GM18508 (cell line): ENCODE measurements around the gene ERAL1.
"Not testable (repeated sequence)": the region's sequence is repeated elsewhere in the genome, so short reads cannot be mapped to it uniquely, and the experiment has no call there.

Experiments used
- ATAC-seq: cut with Tn5 transposase; IDR thresholded peaks from one replicate; pipeline ENCODE4 v1.9.1; 2021; ENCODE audit warnings: moderate number of reproducible peaks; ENCODE audit not compliant: insufficient read depth, unreplicated experiment

The ERAL1 gene

DNA sequence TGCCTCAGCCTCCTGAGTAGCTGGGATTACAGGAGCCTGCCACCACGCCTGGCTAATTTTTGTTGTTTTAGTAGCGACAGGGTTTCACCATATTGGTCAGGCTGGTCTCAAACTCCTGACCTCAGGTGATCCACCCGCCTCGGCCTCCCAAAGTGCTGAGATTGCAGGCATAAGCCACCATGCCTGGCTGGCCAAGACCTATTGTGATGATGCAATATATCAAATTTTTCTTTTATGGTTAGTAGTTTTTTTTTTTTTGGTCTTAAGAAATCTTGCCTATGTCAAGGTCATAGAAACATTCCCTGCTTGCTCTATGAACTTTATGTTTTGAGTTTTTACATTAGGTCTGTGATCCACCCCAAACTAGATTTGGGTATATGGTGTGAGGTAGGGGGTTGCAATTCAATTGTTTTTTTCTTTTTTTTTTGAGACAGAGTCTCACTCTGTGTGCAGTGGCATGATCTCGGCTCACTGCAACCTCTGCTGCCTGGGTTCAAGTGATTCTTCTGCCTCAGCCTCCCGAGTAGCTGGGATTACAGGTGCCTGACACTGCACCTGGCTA is 22.4 kb downstream of the ERAL1 start:
- ATAC-seq = not testable (repeated sequence)

DNA sequence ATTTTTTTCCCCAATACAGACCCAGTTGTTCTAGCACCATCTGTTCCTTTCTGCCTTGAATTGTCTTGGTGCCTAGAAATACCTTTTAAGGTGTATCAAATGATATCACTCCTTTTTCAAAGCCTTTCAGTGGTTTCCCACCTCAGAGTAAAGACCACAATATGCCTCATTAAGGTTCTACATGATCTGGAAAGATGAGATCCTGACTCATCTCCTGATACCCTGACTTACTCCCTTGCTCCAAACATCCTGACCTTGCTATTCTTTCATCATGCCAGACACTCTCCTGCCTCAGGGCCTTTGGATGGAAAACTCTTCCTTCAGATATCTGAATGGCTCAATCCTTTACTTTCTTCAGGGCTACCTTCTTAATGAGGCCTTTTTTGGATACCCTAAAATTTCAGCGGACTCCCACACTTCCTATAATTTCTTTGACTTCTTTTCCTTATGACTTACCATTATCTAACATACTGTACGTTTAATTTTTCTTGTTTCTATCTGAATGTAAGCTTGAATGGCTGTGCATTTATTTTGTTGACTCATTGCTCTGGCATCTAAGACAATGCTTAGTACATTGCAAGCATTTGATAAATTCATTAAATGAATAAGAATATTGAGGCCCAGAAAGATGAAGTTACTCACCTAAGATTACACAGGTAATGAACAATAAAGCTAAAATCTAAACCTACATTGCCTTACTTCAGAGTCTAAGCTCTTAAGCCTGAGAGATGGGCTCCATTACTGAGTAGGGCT is 23.5 kb downstream of the ERAL1 start:
- ATAC-seq = no peak

DNA sequence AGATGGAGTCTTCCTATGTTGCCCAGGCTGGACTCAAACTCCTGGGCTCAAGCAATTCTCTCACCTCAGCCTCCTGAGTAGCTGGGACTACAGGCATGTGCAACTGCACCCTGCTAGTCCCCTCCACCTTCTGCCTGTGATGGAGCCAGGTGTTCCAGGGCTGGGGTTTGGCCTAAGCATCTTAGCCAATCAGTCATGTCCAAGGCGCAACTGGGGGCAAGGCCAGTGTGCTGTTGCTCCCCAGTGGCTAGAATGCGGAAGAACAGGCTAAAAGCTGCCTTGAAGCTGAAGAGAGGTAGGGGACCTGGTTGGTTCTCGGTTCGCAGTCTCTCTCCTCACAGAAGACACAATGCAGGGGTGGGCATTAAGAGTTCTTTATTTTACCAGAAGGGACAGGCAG is 24.2 kb downstream of the ERAL1 start:
- ATAC-seq = no peak

DNA sequence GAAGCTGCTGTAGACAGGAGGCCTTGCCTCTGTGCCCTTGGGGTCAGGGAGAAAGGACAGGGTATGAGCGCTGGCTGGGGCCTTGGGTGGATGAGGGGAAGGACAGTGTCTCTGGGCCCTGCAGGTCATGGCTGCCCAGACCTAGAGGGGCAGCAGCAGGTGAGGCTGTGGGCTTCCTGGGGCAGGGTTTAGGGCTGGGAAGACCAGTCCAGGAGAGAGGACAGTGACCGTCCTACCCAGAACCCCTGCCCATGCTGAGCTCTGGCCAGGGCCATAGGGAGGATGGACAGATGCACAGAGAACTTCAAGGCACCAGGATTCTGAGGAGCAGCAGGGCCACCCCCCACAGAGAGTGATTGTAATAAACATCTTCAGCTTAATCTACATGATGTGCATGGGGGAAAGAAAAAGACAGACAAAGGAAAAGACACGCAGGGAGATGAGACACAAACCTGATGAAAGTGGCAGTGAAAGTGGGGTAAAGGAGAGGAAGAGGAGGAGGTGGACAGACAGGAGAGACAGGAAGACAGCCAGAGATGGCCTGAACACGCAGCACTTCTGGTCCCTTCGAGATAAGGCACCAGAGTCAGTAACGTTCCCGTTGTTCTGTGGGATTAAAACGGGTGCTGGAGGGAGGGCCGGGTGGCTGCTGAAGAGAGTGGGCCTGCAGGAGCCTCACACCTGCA is 25.2 kb downstream of the ERAL1 start:
- no peak for ATAC-seq

DNA sequence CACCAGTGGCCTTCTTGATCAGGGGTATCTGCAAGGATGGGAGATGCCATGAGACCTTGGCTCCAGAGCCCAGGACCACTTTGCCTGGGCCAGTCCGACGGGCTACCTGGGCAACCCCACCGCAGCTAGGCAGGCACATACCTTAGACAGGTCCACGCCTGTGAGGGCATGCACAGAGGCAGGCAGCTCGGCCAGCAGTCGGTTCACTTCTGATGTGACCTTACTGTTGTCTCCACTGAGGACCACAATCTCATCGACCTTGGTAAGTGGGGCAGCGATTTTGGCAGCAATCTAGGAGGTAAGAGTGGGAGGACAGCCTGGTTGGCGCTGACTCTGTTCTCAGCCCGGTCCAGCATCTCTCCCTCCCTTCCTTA is 25.7 kb downstream of the ERAL1 start:
- ATAC-seq = no peak

DNA sequence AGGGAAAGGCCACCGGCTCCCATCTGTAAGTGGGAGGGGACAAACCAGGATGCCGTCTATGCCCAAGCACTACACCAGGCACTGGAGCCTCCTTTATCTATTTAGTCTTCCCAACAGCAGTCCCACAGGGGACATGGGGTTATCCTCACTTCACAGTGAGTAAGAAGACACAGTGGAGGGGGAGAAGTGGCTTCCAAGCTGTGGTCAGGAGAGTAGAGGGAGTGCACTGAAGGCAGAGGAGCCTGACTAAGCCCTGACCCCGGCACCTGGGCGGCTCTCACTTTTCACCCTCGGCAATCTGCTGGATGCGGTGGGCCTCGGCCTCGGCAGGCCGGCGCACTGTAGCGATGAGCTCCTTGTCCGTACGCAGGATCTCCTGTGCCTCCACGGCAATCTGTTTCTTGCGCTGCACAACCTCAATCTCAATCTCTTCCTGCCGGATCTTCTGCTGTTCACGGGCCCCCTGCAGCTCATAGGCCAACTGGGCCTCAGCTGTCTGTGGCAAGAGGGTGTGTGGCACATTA is 26.8 kb downstream of the ERAL1 start:
- ATAC-seq = no peak

DNA sequence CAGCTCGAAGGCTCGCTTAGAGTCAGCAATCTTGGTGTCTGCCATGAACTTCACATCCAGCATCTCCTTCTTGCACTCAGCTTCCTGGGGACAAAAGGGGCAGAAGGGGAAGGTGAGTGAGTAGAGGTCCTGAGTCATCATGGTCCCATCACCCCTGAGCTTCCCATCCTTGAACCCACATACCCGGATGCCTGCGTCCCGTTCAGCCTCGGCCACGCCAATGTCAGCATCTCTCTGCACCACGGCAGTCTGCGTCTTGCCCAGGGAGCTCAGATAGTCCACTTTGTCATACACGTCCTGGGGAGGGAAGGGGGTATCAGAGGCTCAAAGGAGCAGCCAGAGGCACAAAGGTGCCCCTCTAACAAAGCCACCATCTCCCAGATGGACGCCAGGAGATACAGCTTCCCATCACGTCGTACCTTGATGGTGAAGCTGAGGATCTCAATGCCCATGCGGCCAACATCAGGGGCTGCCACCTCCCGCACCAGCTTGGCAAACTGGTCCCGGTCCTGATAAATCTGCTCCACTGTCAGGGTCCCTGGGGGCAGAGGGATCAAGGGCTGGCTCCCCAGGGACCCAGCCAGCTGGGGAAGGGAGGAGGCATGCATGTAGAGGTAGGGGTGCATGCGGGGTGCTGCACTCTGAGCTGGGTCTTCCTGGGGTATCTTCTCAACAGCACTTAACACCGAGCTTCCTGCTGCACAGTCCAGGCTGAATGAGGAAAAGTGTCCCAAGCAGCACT is 27.5 kb downstream of the ERAL1 start:
- no peak for ATAC-seq

DNA sequence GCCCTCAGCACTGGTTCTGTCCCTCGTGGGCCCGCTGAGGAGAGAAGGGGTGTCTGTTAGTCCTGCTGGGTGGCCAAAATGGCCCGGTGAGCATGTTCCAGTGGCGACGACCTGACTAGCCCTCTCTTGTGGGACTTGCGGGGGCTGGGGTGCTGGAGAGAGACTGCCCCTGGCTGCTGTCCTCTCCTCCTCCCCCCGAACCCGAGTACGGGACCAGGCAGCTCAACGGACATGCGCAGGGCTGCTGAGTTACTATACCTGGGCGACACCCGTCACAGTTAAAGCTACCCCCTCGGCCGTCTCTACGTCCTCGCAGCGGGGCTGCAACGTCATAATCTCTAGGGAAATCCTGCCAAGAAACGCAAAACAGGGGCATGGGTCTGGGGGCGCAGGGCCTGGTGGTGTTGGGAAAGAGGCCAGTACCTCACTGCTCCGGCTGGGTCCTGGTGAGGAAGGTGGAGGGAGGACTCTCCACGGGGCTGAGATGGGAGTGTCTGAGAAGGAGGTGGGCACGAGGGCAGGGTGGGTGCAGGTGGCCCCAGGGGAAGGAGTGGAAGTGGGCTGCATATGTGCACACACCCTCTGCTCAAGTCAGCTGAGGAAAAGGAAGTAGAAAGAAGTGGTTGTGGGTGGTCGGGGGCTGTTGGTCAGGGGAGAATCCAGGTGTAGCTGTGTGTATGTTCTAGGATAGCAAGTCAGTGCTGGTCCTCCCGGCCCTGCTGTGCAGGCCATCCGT is 29.3 kb downstream of the ERAL1 start:
- no peak for ATAC-seq

DNA sequence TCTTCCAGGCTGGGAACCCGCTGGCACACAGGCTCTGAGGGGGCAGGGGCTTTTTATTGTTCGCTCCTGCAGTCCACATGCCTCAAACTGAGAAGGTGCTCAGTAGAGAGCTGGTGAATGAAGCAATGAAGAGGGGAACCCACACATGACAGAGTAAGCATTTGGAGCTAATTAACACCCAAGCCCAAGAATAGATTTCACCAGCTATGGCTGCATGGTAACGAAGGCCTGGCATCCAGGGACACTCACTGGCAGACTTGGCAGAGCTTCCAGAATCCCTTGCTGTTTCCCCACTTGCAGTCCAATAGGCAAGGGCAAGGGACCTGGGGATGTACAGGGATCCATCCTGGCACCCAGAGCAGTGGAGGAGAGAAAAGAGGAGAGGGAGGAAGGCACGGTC is 30.5 kb downstream of the ERAL1 start:
- no peak for ATAC-seq

DNA sequence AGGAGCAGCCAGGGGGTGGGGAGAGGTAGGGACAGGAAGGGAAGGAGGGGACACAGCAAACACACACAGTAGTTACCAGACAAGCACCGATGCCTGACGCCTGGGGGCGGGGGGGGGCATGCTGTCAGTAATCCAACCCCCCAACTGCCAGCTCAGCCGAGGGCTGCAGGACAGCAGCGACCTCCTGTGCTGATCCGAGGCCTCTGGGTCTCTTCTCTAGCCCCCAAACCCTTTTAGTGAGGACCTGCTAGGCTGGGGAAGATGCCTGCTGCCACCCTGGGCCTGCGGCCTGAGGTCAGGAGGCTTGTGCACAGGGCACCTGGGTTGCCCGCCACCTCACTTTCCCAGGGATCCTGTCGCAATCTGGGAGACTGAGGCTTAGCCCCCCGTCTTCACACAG is 31.1 kb downstream of the ERAL1 start:
- ATAC-seq = no peak

DNA sequence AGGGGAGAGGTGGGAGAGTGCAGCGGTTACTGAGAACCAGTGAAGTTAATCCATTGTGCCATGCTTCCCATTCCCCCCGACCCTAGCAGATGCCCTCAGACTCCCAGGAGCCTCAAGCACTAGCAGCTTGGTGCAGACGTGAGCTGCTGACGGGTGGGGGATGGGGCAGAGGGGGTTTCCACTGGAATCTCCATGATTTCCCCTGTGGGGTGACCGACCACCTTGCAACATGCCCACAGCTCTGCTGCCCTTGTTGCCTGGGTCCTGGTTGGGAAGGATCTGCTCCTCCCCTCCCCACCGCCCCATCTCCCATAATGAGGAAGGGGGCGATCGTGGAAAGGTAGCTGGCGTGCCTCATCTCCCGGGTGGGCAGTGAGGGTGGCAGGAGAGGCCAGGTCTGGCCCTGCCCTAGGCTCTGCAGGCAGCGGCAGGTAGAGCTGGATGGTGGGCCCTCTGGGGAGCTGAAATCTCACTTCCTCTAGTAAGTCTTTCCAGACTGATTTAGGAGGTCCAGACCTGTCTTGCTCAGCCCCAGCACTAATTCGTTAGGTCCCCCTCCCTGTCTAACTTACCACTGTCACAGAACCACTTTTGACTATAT is 33.2 kb downstream of the ERAL1 start:
- ATAC-seq = no peak

DNA sequence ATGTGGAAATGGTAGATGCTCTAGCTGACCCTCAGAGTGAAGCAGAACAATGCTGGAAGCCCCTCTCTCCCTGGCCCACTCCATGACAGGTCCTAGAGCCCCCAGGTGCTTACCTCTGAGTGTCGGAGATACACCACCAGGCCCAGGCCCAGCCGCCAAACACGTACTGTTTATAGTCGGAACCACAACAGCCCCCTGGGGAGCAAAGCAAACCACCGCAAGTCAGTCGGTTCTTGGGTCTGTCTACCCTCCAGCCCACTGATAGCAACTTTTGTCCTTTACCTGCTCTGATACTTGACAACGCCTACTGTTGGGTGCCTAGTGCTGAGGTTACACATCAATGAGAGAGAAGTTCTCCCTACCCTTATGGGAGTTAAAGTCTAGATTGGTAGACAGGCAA is 34.0 kb downstream of the ERAL1 start:
- no peak for ATAC-seq

DNA sequence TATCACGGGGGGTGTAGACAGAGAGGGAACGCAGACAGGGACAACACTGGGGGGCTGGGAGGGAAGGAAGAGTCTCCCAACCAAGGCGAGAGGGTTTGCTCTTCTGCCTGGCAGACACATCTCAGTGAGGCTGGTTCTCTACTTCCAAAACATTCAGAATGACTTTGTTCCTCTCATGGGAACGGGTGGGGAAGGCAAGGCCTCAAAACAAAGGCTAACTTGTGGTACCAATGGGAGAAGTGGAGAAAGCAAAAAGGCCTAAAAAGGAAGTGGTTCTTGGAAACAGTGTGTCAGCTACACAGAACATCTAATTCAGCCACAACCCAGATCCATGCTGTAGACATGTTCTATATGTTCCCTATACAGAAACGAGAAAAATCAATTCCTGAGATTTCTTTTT is 35.2 kb downstream of the ERAL1 start:
- ATAC-seq = no peak

DNA sequence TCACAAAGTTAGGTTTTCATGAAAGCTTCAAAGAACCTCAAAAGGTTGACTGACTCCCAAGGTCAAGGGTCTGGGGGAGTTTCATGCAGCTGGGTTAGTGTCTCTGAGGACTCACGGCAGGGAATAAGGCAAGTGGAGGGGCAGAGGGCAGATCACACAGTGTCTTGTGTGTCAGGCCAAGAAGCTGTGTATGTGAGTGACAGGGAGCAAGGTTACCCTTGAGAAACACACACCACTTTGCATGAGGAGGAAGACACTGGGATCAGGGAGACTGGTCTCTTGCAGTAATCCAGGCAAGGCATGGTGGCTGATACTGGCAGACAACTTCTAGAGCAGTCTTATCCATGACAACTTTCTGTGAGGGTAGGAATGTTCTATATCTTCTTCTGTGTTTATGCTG is 36.4 kb downstream of the ERAL1 start:
- ATAC-seq = no peak

DNA sequence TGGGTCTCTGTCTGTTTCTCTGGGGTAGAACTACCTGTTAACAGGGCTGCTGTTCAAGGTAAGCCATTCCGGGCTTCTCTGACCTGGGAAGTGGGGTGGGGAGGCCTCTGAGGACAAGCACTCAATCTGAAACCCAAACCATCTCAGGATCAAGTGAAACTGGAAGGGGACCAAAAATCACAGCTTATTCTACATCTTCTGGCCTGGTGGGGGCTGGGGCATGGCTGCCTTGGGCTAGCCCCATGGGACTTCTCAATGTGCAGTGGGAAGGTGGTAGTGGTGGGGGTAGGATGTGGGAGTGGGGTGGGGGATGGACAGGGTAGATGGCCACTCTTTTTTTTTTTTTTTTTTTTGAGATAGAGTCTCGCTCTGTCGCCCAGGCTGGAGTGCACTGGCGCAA is 37.2 kb downstream of the ERAL1 start:
- ATAC-seq = no peak

DNA sequence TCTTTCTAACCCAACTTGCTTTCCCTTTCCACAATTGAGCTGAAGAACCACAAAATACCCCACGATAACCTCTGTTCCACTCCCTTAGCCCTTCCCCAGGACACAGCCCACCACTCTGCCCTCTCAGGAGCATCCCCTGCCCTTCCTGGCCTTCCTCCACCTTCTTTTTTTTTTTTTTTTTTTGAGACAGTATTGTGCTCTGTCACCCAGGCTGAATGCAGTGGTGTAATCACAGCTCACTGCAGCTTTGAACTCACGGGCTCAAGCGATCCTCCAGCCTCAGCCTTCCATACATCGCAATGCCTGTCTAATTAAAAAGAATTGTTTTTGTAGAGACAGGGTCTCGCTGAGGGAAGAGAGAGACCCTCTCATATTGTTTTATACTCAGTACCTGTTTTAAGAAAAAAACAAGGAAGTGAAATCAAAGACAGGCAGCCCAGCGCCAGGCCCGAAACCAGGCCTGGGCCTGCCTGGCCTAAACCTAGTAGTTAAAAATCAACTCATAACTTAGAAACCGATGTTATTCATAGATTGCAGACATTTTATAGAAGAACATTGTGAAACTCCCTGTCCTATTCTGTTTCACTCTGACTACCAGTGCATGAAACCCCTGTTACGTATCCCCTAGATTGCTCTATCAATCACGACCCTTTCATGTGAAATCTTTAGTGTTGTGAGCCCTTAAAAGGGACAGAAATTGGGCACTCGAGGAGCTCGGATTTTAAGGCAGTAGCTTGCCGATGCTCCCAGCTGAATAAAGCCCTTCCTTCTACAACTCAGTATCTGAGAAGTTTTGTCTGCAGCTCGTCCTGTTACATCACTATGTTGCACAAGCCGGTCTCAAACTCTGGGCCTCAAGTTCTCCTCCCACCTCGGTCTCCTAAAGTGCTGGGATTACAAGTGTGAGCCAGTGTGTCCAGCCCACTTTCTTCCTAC is 38.7 kb downstream of the ERAL1 start:
- not testable (repeated sequence) for ATAC-seq

DNA sequence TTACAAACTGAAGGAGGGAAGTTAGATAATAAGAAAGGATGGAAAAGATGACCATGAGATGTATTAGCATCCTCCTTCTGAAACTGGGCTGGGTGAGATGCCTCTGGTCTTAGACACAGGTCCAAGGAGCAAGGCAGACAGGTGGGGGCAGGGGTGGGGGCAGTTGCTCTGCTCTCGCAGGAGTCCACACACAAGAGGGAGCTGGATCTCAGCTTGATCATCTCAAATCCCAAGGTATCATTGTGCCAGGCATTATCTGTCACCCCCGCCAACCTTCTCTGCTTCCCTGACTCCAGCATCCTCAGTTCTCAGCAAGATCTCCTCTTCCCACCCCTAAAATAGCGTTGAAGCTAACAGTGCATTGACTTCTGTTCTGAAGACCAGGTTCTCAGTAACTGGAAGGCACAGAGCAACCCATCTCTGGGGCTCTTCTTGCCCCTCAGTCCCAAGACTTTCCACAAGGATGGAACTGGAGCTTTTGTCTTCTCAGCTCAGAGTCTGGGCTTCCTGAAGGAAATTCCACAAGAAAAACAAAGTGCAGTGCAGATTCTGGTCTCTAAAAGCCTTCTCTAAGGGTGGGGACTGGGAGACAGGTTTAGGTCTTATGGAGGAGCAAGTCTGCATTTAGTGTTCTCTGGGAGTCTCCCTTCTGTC is 41.1 kb downstream of the ERAL1 start:
- no peak for ATAC-seq

DNA sequence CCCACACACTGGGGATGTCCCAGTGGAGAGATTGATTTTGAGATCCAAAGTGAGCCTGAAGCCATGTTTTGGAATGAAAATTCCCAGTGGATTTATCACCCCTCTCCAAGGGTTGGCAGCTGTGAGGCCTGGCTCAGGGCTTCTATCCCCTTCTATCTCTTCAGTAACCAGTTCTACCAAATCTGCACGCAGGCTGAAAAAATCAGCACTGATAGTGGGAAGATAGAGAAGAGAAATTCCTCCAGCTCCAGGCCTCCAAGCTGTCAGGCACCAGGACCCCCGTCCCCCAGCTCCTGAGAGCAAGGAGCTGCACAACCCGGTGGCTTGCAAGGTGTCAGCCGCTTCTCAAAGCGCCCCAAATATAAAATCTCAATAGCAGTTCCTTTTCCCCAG is 41.7 kb downstream of the ERAL1 start:
- ATAC-seq = no peak
